ENCODE results near the gene TENM4. TPM values are rescaled to one million over a fixed set of nuclear protein-coding genes. Genes with fewer than 3 reads are reported as not detected.

Gene TENM4
- total and polyA plus RNA-seq, 2 of the 8 experiments (the other 6 are each of a cell fraction or from before 2014, with no cell fraction given), result 3.5 to 7.2 TPM

DNA sequence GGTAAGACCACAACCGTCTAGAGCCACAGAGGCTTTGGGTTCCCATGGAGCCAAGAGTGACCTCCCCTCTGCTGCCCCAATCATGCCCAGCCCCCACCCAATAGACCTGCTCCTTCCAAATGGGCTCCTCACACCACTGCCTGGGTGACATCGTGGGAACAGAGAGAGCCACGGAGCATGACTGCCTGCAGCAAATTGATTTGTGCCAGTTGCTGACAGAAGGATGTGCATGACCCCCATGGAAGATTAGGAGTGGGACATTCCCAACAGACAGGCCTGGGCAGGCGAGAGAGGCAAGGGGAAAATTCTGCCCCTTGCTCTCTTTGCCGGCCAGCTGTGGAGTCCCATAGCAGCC lies 88.5 kb downstream of the TENM4 start:
- Histone ChIP-seq H4K20me1 (replicated peaks in 1 of 2; ENCODE audit: control insufficient read depth in 1 of 2, insufficient read depth in 2 of 2, low read length in 2 of 2) (no peaks in the 10 kb centered on the region), H3K36me3 (ENCODE audit: control insufficient read depth in 2 of 4, insufficient read depth in 4 of 4, low read length in 3 of 4) (no peaks in the 10 kb centered on the region), H3K4me1 (replicated peaks in 1 of 4; ENCODE audit: control insufficient read depth in 3 of 4, insufficient read depth in 4 of 4, low read length in 3 of 4) (no peaks in the 10 kb centered on the region), H3K23ac (ENCODE audit: insufficient read length) (no peak overlapping the region), H2AFZ (ENCODE audit: low read length) (no peak overlapping the region), H3K4me3 (ENCODE audit: extremely low read depth in 1 of 4, insufficient read depth in 2 of 4, low read depth in 3 of 4, low read length in 4 of 4) (no peak overlapping the region), H4K91ac (replicated peaks; ENCODE audit: insufficient read length, low read length) (no peak overlapping the region), H3K4me2 (ENCODE audit: insufficient read depth in 1 of 2, low read depth in 2 of 2, low read length in 2 of 2) (no peak overlapping the region), H2BK15ac (ENCODE audit: low read length) (no peak overlapping the region), H4K5ac (ENCODE audit: insufficient read length, low read depth, low read length) (no peak overlapping the region), H3K79me1 (ENCODE audit: low read depth, low read length) (no peaks in the 10 kb centered on the region), H2BK5ac (ENCODE audit: low read depth, low read length) (no peak overlapping the region), H2BK20ac (ENCODE audit: low read length) (no peak overlapping the region), H3K9me3 (ENCODE audit: insufficient read depth in 2 of 2, low read depth in 1 of 2, low read length in 1 of 2) (no peaks in the 10 kb centered on the region), H4K8ac (ENCODE audit: extremely low read depth, insufficient read depth, low read length) (no peak overlapping the region), H3K56ac (replicated peaks; ENCODE audit: insufficient read length, low read depth, low read length) (no peak overlapping the region), H3K9ac (replicated peaks in 1 of 4; ENCODE audit: extremely low read depth in 1 of 4, low read depth in 3 of 4, low read length in 3 of 4) (no peak overlapping the region), H2BK12ac (ENCODE audit: low read depth, low read length) (no peak overlapping the region), H3K27ac (ENCODE audit: low read depth, low read length) (no peak overlapping the region), H2AK5ac (ENCODE audit: low read depth, low read length) (no peak overlapping the region), H3K18ac (ENCODE audit: extremely low read depth, low read length) (no peak overlapping the region), H2BK120ac (replicated peaks; ENCODE audit: low read depth, low read length) (no peak overlapping the region), H3K4ac (replicated peaks; ENCODE audit: insufficient read length, low read depth, low read length) (no peak overlapping the region), H3K27me3 (replicated peaks in 1 of 4; ENCODE audit: control insufficient read depth in 3 of 4, extremely low read depth in 1 of 4, insufficient read depth in 3 of 4, low read length in 3 of 4) (no peaks in the 10 kb centered on the region), H3K79me2 (ENCODE audit: control insufficient read depth in 1 of 2, insufficient read depth in 2 of 2, low read length in 2 of 2) (no peaks in the 10 kb centered on the region), H3K14ac (ENCODE audit: insufficient read length) (no peak overlapping the region), H3K23me2 (ENCODE audit: low read depth, low read length) (no peaks in the 10 kb centered on the region)
- POLR2A ChIA-PET (ENCODE audit: partially characterized antibody), result no interaction called here
- FAIRE-seq (no peak), DNase-seq (ENCODE audit: low read depth in 1 of 2, low spot score in 2 of 2) (no peak)
- WGBS, 2 experiments (ENCODE audit: extremely low coverage in 1 of 2, insufficient coverage in 1 of 2, insufficient read length in 1 of 2, insufficient replicate concordance in 2 of 2, low coverage in 1 of 2, low lambda C conversion rate in 2 of 2, missing lambda C conversion rate in 1 of 2), result 76% methylated on average over 5 of the region's 5 CpGs; no CpG with 5 or more reads in 1 of the 2 experiments
- CTCF ChIA-PET (ENCODE audit: partially characterized antibody), result interaction anchor here (2.5 kb wide), 1 partner anchor 11 kb away, joined by 13 read pairs; no protein-coding TSS in a partner anchor
- TF ChIP-seq, protein P1, sequence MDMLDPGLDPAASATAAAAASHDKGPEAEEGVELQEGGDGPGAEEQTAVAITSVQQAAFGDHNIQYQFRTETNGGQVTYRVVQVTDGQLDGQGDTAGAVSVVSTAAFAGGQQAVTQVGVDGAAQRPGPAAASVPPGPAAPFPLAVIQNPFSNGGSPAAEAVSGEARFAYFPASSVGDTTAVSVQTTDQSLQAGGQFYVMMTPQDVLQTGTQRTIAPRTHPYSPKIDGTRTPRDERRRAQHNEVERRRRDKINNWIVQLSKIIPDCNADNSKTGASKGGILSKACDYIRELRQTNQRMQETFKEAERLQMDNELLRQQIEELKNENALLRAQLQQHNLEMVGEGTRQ (IDR thresholded peaks at IDR 0.05; ENCODE audit: low read length), result no peak
- TF ChIP-seq, protein P2, sequence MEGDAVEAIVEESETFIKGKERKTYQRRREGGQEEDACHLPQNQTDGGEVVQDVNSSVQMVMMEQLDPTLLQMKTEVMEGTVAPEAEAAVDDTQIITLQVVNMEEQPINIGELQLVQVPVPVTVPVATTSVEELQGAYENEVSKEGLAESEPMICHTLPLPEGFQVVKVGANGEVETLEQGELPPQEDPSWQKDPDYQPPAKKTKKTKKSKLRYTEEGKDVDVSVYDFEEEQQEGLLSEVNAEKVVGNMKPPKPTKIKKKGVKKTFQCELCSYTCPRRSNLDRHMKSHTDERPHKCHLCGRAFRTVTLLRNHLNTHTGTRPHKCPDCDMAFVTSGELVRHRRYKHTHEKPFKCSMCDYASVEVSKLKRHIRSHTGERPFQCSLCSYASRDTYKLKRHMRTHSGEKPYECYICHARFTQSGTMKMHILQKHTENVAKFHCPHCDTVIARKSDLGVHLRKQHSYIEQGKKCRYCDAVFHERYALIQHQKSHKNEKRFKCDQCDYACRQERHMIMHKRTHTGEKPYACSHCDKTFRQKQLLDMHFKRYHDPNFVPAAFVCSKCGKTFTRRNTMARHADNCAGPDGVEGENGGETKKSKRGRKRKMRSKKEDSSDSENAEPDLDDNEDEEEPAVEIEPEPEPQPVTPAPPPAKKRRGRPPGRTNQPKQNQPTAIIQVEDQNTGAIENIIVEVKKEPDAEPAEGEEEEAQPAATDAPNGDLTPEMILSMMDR (IDR thresholded peaks at IDR 0.05; ENCODE audit: control extremely low read depth in 1 of 3, insufficient read depth in 1 of 3, low read depth in 1 of 3, low read length in 3 of 3), result no peak
- TF ChIP-seq CHD1 (IDR thresholded peaks at IDR 0.05; ENCODE audit: low read depth, low read length) (no peak), GTF2F1 (IDR thresholded peaks at IDR 0.05; ENCODE audit: borderline replicate concordance, low read depth, low read length) (no peak), SP4 (IDR thresholded peaks at IDR 0.05; ENCODE audit: low read length) (no peak)
